ENCODE measurements around the gene MMP17.

The MMP17 gene

DNA sequence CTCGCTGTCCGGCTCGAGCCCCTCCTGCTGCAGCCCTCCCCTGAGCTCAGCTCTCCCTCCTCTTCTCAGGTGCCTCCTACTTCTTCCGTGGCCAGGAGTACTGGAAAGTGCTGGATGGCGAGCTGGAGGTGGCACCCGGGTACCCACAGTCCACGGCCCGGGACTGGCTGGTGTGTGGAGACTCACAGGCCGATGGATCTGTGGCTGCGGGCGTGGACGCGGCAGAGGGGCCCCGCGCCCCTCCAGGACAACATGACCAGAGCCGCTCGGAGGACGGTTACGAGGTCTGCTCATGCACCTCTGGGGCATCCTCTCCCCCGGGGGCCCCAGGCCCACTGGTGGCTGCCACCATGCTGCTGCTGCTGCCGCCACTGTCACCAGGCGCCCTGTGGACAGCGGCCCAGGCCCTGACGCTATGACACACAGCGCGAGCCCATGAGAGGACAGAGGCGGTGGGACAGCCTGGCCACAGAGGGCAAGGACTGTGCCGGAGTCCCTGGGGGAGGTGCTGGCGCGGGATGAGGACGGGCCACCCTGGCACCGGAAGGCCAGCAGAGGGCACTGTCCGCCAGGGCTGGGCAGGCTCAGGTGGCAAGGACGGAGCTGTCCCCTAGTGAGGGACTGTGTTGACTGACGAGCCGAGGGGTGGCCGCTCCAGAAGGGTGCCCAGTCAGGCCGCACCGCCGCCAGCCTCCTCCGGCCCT lies 22.8 kb downstream of the MMP17 start:
- no peak for DNase-seq

DNA sequence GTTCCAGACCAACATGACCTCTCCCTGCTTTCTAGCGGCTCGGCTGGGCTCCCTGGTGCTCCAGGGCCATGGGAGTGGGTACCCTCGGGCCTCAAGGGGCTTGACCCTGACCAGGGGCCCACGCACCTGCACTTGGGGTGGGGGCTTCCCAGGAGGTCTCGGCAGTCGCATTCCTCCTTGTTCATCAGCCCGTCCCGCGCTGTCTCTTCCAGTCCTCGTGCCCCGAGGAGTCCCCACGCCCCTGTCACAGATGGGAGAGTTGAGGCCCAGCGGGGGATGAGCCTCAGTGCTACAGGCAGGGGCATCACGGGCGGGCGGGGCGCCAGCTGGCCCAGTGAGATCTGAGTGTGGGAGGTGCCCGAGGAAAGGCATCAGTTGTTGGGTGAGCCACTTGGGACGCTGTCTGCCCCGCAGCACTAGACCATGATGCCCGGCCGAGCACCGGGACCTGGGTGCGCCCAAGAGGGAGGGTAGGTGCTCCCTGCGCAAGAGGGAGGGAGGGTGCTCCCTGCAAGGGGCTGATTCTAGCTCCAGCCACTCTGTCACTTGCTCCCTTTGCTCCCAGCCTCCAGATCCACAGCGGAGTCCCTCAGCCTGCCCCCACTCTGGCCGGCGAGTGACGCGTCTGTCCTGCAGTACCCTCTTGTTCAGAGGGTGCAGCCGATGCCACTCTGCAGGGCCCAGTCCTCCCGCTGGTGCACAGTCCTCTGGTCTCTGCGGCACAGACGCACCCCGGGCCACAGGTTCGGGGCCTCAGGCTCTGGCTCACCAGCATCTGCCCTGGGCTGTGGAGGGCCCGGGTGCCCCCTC lies 23.8 kb downstream of the MMP17 start:
- no peak for DNase-seq

DNA sequence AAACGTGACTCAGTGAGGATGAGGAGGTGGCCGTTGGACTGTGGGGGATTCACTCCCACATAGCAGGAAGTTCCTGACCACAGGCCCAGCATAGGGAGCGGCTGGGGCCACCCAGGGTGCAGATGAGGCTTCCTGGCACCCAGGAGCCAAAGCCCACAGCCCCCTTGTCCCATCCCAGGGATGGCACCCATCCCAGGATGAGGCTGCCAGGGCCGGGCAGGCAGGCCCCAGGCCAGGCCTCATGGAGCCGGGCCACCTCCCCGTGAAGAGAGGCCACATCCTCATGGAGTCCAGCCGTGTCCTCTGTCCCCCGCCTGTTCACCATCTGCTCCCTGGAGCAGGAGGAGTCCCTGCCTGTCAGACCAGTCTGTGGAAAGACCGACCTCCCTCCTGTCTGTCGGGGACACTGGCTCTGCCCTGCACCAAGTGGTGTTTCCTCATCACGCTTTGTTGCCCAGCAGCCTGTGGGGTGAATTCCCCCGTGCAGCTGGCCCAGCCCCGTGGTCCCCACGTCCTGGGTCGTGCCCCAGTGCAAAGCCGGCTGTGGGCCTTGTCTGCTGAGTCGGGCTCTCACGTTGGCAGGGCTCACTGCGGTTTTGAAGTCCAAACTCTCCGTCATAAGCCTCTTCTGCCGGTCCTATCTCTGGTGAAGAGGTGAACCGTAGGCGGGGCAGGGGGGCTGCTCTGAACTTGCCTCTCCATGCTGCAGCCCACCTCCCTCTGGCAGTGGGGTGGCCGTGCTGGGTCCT lies 24.5 kb downstream of the MMP17 start:
- no peak for DNase-seq

DNA sequence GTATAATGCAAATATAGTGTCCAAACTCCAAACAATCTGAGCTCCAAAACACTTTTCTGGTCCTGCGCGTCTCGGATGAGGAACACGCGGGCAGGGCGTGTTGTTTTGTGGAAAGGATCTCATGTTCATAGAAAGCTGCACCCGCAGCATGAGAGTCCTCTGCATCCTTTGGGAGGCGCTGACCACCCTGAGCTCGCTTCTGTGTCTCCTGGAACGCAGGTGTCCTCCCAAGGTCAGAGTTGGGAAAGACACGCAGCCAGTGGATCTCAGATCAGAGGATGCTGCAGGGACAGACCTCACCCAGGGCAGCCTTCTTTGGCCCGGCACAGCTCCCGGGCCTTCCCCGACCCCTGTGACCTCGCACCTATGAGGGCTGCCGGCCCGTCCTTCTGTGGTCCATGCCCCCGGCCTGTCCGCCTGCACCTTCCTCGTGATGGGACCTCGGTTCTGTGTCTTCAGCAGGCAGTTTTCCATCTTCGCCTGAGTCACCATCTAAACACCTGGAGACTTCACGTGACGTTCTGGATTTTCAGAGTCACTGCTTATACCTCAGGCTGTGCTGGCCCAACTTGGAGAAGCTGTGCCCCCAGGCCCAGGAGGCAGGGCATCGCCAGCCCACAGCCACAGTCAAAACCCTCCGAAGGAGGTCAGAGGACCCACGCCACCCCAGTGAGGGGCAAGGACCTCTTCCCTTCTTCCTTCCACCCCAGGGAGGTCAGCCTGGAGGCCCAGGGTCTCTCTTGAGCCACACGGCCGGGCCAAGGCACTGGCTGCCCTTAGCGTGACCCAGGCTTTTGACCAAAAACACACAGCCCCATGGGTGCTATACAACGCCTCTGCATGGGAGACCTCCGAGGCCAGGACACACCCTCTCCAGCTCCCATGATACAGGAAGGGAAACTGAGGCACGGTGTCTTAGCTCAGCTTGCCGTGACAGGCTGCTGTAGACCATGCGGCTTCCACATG lies 25.9 kb downstream of the MMP17 start:
- no peak for DNase-seq

DNA sequence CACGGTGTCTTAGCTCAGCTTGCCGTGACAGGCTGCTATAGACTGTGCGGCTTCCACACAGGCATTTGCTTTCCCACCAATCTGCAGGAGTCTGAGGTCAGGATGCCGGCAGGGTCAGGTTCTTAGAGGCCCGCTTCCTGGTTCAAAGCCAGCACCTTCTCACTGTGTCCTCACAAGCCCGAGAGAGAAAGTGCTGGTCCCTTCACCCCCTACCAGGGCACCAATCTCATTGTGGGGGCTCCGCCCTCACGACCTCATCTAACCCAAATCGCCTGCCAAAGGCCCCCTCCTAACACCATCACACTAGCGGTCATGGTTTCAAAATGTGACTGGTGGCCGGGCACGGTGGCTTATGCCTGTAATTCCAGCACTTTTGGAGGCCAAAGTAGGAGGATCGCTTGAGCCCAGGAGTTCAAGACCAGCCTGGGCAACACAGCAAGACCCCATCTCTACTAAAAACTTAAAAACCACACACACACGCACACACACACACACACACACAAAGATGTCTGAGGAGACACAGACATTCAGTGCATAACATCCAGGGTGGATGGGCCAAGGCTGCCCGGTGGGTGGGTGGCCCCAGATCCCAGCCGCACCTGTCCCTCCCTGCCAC lies 26.8 kb downstream of the MMP17 start:
- no peak for DNase-seq

DNA sequence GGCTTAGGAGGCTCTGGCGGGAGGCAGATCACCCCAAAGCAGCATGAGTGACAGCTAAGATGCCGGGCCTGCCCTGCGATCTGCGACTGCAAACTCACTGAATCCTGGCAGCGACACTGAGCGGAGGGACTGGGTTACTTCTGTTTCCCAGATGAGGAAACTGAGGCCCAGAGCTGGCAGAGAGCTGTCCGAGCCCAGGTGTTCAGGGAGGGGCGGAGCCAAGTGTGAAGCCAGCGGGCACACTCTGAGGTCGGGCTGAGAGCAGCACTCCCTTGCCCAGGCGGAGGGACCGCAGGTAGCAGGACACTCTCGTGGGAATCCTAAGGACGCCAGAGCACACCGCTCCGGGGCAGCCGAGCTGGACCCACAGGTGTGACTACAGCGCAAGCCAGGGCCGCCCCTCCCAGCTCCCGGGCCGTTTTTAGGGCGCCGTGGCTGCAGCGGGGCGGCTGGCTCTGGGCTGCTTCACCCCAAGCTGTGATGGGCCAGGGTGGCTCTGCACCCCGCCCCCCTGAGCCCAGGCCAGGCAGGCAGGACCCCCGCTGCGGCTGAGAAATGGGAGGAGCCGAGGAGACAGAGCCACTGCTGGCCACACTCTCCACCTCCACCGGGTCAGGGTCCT lies 27.4 kb downstream of the MMP17 start:
- DNase-seq, result no peak

DNA sequence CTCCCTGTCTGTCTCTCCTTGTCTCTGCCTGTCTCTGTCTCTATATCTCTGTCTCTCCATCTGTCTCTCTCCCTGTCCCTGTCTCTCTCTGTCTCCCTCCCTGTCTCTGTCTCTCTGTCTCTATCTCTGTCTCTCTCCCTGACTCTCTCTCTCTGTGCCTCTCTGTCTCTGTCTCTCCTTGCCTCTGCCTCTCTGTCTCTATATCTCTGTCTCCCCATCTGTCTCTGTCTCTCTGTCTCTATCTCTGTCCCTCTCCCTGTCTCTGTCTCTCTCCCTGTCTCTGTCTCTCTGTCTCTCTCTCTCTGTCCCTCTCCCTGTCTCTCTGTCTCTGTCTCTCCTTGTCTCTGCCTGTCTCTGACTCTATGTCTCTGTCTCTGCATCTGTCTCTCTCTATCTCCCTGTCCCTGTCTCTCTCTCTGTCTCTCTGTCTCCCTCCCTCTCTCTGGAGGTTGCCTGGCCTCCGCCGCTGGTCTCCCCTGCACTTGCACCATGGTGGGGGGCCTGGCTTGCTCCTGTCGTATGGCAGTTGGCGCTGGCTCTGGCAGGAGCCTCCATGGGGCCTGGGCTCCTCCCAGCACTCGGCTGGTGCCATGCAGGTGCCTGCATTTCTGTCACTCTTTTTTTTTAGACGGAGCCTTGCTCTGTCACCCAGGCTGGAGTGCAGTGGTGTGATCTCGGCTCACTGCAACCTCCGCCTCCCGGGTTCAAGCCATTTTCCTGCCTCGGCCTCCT lies 28.3 kb downstream of the MMP17 start:
- no peak for DNase-seq

DNA sequence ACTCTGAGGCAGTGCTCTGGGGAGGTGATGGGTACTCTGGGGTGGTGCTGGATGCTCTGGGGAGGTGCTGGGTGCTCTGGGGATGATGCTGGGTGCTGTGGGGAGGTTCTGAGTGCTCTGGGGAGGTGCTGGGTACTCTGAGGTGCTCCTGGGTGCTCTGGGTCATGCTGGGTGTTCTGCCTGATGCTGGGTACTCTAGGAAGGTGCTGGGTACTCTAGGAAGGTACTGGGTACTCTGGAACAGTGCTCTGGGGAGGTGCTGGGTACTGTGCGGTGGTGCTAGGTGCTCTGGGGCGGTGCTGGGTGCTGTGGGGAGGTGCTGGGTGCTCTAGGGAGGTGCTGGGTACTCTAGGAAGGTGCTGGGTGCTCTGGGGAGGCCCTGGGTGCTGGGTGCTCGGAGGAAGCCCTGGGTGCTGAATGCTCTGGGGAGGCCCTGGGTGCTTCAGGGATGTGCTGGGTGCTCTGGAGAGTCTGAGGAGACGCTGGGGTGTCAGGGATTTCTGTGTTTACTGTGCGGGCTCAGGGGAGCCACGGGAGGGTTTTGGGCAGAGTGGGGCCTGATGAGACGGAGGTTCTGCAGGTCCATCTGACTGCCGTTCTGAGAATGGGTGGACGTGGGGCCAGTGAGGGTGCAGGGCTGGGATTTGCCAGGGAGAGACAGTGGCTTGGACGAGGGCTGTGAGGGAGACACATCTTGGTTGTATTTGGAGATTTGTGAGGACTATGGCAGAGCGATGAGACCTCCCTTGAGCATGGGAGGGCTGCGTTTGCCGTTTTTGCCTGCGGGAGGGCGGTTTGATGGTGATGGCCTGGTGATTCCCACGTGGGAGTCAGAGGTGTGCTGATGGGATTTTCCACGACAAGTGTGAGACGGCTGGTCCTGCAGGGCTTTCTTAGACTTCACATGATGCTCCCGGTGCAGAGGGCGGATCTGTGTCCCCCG lies 30.0 kb downstream of the MMP17 start:
- DNase-seq, result no peak

DNA sequence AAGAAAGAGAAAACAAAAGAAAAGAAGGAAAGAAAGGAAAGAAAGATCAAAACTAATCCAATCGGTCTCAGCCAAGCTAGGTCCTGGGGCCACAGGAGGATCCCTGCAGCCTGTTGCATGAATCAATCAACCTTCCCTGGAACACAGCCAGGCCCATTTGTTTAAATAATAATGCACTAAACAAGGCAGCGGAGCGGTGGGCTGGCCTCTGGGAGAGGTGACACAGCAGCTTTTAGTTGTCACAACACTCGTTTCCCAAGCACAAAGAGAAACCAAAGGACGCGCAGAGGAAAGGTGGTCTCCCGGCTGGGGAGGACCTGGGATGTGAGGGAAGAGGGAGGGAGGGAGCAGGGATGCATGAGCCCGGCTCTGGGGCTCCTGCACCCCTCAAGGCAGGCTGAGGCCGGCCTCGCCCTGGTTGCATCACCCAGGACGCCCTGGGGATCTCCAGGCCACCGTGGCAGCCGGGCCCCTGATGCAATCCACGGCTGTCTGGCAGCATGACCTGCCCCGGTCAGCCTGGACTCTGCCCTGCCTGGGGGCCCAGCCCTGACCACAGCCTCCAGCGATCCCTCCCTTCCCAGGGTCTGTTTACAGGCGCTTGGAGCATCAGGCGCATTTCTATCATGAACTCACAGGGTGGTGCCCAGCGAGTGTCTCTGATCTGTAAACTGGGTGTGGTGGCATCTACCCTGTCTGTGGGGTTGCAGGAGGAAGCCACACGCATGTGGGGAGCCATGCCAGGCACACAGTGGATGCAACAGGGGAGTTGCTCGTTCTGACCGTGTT lies 32.5 kb downstream of the MMP17 start:
- peak; percentile 32 to 53 for DNase-seq

DNA sequence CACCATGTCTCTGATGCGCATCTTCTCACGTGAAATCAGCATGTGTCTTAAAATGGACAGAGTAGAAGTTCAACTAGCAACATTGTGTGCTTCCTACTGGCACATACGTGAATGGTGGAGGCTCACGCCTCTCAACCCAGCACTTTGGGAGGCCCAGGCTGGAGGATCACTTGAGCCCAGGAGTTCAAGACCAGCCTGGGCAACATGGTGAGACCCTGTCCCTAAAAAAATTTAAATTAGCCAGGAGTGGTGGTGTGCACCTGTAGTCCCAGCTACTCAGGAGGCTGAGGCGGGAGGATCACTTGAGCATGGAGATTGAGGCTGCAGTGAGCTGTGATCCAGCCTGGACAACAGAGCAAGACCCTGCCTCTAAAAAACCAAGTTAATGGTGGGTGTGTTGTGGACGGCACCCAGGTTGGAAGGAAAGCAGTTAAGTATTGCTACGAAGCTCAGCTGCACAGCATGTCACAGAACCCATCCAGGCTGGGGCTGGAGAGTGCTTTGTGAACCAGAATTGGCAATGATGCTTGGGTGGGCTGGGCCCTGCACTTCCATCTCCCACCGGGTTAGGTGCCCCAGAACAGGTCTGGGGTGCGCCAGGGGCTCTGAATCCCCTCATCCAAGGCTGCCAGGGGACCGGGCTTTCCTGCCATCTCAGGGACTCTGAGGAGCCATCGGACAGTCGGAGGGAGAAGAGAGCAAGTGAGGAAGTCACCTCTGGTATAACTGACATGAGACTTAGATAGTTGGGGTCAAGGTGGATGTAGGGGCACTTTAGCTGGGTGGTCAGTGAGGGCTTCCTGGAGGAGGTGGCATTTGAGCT lies 33.3 kb downstream of the MMP17 start:
- DNase-seq, result no peak

DNA sequence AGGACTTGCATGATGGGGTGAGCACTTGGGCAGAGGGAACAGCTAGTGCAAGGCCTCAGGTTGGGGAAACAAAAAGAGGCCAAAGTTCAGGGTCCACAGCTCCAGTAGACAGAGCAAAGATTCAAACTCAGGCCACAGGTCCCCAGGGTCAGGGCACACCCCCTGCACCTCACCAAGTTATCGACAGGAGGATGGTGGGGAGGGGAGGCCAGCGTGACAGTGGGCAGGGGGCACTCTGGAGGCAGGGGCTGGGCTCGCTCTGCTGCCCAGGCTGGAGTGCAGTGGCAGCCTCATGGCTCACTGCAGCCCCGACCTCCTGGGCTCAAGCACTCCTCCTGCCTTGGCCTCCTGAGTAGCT lies 33.9 kb downstream of the MMP17 start:
- no peak for DNase-seq

DNA sequence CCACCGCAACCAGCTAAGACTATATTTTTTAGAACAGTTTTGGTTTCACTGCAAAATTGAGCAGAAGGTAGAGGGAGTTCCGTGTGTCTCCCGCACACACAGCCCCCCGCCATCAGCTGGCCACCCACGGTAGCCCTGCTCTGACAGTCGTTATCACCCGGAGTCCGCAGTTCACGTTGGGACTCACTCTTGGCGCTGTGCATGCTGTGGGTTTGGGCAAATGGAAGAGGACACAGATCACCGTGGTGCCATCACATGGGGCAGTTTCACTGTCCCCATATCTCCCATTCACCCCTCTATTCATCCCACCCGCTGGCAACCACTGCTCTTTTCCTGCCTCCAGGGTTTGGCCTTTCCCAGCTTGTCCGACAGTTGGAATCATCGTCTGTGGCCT lies 34.4 kb downstream of the MMP17 start:
- DNase-seq, result no peak

DNA sequence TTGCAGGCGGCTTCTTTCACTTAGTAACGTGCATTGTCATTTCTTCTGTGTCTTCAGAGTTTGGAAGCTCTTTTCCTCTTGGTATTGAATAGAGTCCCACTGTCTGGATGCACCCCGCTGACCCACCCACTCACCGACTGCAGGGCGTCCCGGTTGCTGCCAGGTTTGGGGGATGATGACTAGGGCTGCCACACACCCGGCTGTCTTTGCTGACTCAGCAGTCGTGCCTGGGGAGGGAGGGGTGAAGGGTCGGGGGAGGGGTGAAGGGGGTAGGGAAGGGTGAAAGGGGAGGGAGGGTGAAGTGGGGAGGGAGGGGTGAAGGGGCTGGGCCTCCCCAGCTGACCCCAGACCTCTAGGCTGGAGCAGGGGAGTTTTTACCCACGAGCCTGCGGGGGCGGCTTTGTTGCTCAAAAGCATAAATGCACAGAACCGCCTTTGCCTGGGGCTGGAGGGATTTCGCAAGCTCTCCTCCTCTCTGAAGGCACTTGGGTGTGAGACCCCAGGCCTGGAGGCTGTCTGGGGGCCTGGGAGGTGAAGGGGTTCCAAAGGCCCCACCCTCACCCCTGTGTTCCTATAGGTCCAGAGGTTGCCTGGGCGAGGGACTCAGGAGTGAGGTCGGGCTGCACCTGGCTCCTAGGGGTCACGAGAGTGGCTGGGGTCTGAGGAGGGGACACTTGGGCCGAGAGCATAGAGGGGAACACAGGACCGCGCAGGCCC lies 35.0 kb downstream of the MMP17 start:
- DNase-seq, result no peak

DNA sequence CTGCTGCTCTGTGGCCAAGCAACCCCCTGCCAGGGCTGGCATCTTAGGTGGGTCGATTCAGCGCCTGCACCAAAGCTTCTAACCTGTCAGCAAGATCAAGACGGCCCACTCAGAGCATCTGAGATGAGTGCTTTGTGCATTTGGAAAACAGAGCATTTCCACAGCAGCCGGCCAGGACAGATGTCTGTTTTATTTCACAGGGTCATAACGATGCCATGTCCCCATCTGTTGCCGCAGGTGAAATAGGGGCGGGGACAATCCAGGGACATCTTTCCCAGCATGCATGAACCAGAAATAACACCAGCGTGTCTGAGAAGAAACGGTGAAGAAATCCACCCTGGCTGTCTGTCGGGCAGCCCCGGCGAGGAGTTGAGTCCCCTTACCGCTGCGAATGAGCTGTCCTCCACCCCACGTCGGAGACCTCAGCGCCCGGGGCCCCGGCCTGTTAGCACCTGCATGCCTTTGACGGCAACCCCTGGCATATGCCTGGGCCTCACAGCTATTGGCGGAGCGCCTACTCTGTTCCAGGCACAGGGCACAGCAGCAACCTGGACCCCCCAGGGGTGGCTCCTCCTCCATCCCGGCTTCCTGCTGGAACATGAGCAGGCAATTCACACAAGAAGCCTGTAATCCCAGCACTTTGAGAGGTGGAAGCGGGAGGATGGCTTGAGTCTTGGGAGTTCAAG lies 35.7 kb downstream of the MMP17 start:
- no peak for DNase-seq

DNA sequence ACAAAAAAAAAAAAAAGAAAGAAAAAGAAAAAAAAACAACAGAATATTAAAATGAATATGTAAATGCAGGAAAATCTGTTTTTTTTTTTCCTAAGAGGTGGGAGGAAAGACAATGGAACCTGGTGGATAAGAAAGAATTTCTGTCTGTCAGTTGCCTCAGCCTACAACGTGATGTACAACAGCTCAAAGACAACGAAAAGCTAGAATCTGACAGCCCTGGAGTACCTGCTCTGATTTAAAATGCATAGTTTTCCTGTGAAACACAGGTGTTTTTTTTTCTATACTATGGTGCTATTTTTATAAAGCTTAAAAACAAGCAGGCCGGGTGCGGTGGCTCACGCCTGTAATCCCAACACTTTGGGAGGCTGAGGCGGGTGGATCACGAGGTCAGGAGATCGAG lies 36.3 kb downstream of the MMP17 start:
- DNase-seq, result no peak

DNA sequence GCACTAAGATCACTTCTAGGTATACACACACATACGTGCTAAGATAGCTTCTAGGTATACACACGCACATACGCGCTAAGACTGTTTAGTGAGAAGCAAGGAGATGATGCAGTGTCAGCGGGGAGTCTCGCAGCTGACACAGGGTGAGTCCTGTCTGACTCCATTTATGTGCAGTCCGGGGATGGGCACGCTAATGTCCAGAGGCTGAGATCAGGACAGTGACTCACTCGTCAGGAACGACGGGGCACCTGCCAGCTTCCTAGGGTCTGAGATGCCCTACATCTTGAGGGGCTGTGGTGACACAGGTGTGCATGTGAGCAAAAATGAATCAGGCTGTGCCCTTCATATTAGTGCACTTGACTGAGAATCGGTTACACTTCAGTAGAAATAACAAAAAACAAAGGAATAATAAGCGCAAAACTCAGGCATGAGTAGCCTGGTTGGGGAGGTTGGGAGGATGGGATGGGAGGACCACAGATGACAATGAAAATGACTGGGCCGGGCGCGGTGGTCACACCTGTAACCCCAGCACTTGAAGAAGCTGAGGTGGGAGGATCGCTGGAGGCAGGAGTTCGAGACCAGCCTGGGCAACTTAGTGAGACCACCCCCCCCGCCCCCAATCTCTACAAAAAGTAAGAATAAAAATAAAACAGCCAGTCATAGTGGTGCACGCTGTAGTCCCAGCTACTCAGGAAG lies 37.1 kb downstream of the MMP17 start:
- peak; percentile 53 to 70 for DNase-seq
